H1 (cell line): ENCODE data around the gene BCAS3. TPM values are rescaled to one million over a fixed set of nuclear protein-coding genes. Genes with fewer than 3 reads are reported as not detected.

Experiments
- KDM4A ChIP-seq: IDR thresholded peaks from one replicate; pipeline ENCODE4 v1.7.1; 2012; ENCODE audit warnings: low read depth, mild to moderate bottlenecking, moderate library complexity, low read length, inconsistent platforms; ENCODE audit not compliant: severe bottlenecking
- RNF2 ChIP-seq: fragments of 200-900, 300-1000 bp; sonication (generic); IDR thresholded peaks from 2 replicates; pipeline ENCODE4 v1.7.1; 2016; ENCODE audit warnings: borderline replicate concordance, low read depth, mild to moderate bottlenecking, antibody characterized with exemption, low read length; ENCODE audit not compliant: poor library complexity, severe bottlenecking; ENCODE audit errors: missing control alignments
- polyA plus RNA-seq, 7 experiments: library from polyadenylated mRNA; depleted of rRNA in 3 of 7; stranded (reverse) in 5 of 7; unstranded in 2 of 7; fragments of >200 nt in 5 of 7; fragments of 200-250 nt in 2 of 7; gene quantifications; 1 replicate in 5 of 7; 2 replicates in 1 of 7; 4 replicates in 1 of 7; pipeline versions ENCODE4 v1.2.1 to v1.2.3, GENCODE V29; 2011 to 2013; ENCODE audit warnings: missing spikeins in 2 of 7, mixed read lengths in 2 of 7
- total RNA-seq: library from RNA; stranded (reverse); fragmentation: NEBNext Ultra II Directional; extraction: Animal tissue kit (Norgen Biotek cat#: 25700); gene quantifications from 2 replicates; pipeline ENCODE4 v1.2.1, GENCODE V29; 2021

Gene BCAS3
- total and polyA plus RNA-seq, 2 of the 8 experiments (the other 6 are each of a cell fraction or from before 2014, with no cell fraction given), result 9.9 to 13.3 TPM

DNA sequence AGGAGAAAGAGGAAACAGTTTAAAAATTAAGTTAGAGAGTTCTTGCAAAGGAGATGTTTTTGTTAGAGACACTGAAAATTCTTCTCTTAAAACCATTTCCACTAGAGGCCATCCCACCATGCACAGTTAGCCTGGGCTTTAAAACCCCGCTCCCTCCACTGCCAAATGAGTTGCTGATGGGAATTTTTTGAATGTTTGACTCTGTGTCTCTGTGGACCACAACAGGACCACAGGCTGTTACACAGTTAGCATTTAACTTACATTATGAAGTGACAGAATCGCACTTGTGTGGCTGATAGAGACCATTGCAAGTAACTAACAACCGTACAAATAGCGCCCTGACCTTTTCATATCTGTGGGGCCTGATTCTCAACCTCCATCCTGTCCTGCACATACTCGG lies 647.3 kb downstream of the BCAS3 start (continued):
- no peak for TF ChIP-seq KDM4A
- TF ChIP-seq RNF2, result no peak
